ENCODE measurements around the gene CLCN1.

CLCN1 gene

DNA sequence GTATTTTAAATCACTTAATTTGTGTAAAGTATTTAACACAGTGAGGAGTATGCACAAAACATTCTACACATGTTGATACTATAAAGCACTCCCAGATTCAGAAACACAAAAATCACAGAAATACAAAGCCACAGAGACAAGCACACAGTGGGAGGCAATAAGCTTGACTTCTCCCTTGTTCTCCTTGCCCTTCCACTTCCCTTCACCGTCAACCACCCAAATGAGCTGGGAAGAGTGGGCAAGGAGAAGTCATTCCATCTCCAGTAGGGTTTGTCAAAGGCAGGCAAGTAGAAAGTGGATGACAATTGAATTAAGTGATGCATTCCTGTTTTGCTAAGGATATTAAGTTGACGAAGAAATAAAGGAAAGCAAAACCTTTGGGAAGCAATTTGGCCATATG is 35.3 kb upstream of the CLCN1 start:
- Histone ChIP-seq H4K20me1 (ENCODE audit: insufficient read depth, low read length) (no peaks in the 10 kb centered on the region), H3K9me3 (ENCODE audit: low read length) (no peaks in the 10 kb centered on the region), H3F3A (ENCODE audit: insufficient read depth, low read length) (no peaks in the 10 kb centered on the region), H3K27me3 (ENCODE audit: insufficient read depth, low read length) (no peaks in the 10 kb centered on the region), H3K36me3 (ENCODE audit: insufficient read depth, low read length) (no peaks in the 10 kb centered on the region), H3K4me3 (ENCODE audit: low read depth, low read length, poor library complexity, severe bottlenecking) (no peak overlapping the region), H3K27ac (ENCODE audit: low read depth, low read length, poor library complexity, severe bottlenecking) (no peak overlapping the region), H3K79me2 (ENCODE audit: insufficient read depth, low read length) (no peaks in the 10 kb centered on the region), H3K4me1 (ENCODE audit: insufficient read depth, low read length, severe bottlenecking) (peaks cover 8% of the 10 kb centered on the region), H3K4me2 (ENCODE audit: low read length) (no peak overlapping the region), H3K9ac (ENCODE audit: low read length) (no peak overlapping the region), H2AFZ (ENCODE audit: low read length) (no peak overlapping the region), H3K9me2 (ENCODE audit: low read depth, low read length) (no peaks in the 10 kb centered on the region)
- TF ChIP-seq EZH2 (IDR thresholded peaks at IDR 0.05; ENCODE audit: borderline replicate concordance, low read length): no peak
- TF ChIP-seq, protein P1, sequence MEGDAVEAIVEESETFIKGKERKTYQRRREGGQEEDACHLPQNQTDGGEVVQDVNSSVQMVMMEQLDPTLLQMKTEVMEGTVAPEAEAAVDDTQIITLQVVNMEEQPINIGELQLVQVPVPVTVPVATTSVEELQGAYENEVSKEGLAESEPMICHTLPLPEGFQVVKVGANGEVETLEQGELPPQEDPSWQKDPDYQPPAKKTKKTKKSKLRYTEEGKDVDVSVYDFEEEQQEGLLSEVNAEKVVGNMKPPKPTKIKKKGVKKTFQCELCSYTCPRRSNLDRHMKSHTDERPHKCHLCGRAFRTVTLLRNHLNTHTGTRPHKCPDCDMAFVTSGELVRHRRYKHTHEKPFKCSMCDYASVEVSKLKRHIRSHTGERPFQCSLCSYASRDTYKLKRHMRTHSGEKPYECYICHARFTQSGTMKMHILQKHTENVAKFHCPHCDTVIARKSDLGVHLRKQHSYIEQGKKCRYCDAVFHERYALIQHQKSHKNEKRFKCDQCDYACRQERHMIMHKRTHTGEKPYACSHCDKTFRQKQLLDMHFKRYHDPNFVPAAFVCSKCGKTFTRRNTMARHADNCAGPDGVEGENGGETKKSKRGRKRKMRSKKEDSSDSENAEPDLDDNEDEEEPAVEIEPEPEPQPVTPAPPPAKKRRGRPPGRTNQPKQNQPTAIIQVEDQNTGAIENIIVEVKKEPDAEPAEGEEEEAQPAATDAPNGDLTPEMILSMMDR (IDR thresholded peaks at IDR 0.05; ENCODE audit: low read length): no peak

GRCh38 chr7:143281529-143281928 is 34.4 kb upstream of the CLCN1 start:
- Histone ChIP-seq H4K20me1 (ENCODE audit: insufficient read depth, low read length) (no peaks in the 10 kb centered on the region), H3F3A (ENCODE audit: insufficient read depth, low read length) (no peaks in the 10 kb centered on the region), H3K79me2 (ENCODE audit: insufficient read depth, low read length) (no peaks in the 10 kb centered on the region), H3K4me1 (ENCODE audit: insufficient read depth, low read length, severe bottlenecking) (peaks cover 8% of the 10 kb centered on the region), H3K9me2 (ENCODE audit: low read depth, low read length) (no peaks in the 10 kb centered on the region), H3K9me3 (ENCODE audit: low read length) (no peaks in the 10 kb centered on the region), H3K9ac (ENCODE audit: low read length) (no peak overlapping the region), H3K36me3 (ENCODE audit: insufficient read depth, low read length) (no peaks in the 10 kb centered on the region), H3K4me3 (ENCODE audit: low read depth, low read length, poor library complexity, severe bottlenecking) (no peak overlapping the region), H2AFZ (ENCODE audit: low read length) (no peak overlapping the region), H3K27ac (ENCODE audit: low read depth, low read length, poor library complexity, severe bottlenecking) (no peak overlapping the region), H3K4me2 (ENCODE audit: low read length) (no peak overlapping the region), H3K27me3 (ENCODE audit: insufficient read depth, low read length) (no peaks in the 10 kb centered on the region)
- TF ChIP-seq, protein P1 (IDR thresholded peaks at IDR 0.05; ENCODE audit: low read length): no peak
- TF ChIP-seq EZH2 (IDR thresholded peaks at IDR 0.05; ENCODE audit: borderline replicate concordance, low read length): no peak

DNA sequence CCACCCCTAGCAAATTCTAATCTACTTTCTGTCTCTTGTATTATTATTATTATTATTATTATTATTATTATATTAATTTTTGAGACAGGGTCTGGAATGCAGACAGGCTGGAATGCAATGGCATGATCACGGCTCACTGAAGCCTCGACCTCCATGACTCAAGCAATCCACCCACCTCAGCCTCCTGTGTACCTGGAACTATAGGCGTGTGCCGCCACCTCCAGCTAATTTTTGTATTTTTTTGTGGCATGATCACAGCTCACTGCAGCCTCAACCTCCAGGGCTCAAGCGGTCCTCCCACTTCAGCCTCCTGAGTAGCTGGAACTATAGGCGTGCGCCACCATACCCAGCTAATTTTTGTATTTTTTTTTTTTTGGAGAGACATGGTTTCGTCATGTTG is 33.8 kb upstream of the CLCN1 start:
- Histone ChIP-seq H4K20me1 (ENCODE audit: insufficient read depth, low read length) (no peaks in the 10 kb centered on the region), H3K27ac (ENCODE audit: low read depth, low read length, poor library complexity, severe bottlenecking) (no peak overlapping the region), H3K4me3 (ENCODE audit: low read depth, low read length, poor library complexity, severe bottlenecking) (no peak overlapping the region), H3K79me2 (ENCODE audit: insufficient read depth, low read length) (no peaks in the 10 kb centered on the region), H3K27me3 (ENCODE audit: insufficient read depth, low read length) (no peaks in the 10 kb centered on the region), H3K4me1 (ENCODE audit: insufficient read depth, low read length, severe bottlenecking) (peaks cover 8% of the 10 kb centered on the region), H3K4me2 (ENCODE audit: low read length) (no peak overlapping the region), H3K36me3 (ENCODE audit: insufficient read depth, low read length) (no peaks in the 10 kb centered on the region), H3F3A (ENCODE audit: insufficient read depth, low read length) (no peaks in the 10 kb centered on the region), H3K9me3 (ENCODE audit: low read length) (no peaks in the 10 kb centered on the region), H3K9ac (ENCODE audit: low read length) (no peak overlapping the region), H2AFZ (ENCODE audit: low read length) (no peak overlapping the region), H3K9me2 (ENCODE audit: low read depth, low read length) (no peaks in the 10 kb centered on the region)
- TF ChIP-seq, protein P1 (IDR thresholded peaks at IDR 0.05; ENCODE audit: low read length): no peak
- TF ChIP-seq EZH2 (IDR thresholded peaks at IDR 0.05; ENCODE audit: borderline replicate concordance, low read length): no peak
